Measurements from ENCODE around the gene C8G.

The C8G gene

GRCh38 chr9:136944519-136945332, at the start of gene C8G, which contains the start of gene FBXW5:
C8G (plus strand) TSS chr9:136945243; CDS start chr9:136945321, 78 bp downstream.
FBXW5 (minus strand) TSS chr9:136944738; CDS start chr9:136944083, 655 bp downstream.
- peak; percentile 91 to 93 (median 92) for DNase-seq (ENCODE audit: low read depth in 4 of 4, low spot score in 1 of 4)

GRCh38 chr9:136896027-136896426, 49.0 kb upstream of the C8G start:
- no peak for DNase-seq (ENCODE audit: low read depth in 4 of 4, low spot score in 1 of 4)

DNA sequence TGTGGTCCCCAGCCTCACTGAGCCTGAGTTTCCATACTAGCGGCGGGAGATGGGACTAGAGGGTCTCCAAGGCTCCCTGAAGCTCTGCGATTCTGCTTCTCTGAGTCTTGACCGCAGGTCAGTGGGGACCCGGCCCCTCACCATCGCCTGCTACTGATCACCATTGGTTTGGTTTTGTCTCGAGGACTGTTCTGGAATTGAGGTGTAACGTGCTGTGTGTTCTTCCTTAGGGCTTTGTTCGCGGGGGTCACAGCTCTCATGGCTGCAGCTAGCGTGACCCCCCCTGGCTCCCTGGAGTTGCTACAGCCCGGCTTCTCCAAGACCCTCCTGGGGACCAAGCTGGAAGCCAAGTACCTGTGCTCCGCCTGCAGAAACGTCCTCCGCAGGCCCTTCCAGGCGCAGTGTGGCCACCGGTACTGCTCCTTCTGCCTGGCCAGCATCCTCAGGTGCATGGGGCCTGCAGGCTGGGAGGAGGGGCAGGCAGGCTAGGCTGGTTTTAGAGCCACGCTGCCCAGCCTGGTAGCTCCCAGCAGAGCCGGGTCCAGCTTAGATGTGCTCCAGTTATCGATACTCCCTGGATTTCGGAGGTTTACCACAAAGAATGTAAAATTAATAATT, 46.5 kb upstream of the C8G start:
- DNase-seq (ENCODE audit: low read depth in 4 of 4, low spot score in 1 of 4), result no peak

DNA sequence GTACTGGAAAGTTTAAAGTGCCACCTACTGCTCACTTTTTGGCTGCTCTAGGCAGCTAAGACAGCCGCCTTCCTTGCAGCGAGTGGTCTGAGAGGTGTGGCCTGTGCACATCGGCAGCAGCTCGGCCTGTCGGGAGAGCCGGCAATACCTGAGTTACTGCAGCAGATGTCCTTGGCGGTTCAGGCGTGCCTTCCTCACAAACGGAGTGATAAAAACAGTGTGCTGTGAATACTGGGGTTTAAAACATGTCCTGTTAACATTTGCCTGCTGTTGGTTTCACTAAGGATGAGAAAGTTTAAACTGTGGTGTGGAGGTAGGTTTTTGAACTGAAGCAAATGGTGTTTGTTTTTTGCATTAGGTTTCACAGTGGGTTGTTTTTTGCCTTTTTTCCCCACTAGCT, 45.8 kb upstream of the C8G start:
- DNase-seq (ENCODE audit: low read depth in 4 of 4, low spot score in 1 of 4), result no peak

GRCh38 chr9:136900556-136900955, 44.5 kb upstream of the C8G start:
- DNase-seq (ENCODE audit: low read depth in 4 of 4, low spot score in 1 of 4), result no peak

- no peak for DNase-seq (ENCODE audit: low read depth in 4 of 4, low spot score in 1 of 4)
These were observed 44.0 kb upstream of the C8G start for GRCh38 chr9:136900988-136901515.

- peak; percentile 47 to 75 (median 54) for DNase-seq (ENCODE audit: low read depth in 4 of 4, low spot score in 1 of 4)
These were observed 43.4 kb upstream of the C8G start for GRCh38 chr9:136901516-136902258.

- DNase-seq (ENCODE audit: low read depth in 4 of 4, low spot score in 1 of 4), result peak; percentile 57 to 86 (median 72)
These were observed 42.7 kb upstream of the C8G start for GRCh38 chr9:136902259-136902821.

DNA sequence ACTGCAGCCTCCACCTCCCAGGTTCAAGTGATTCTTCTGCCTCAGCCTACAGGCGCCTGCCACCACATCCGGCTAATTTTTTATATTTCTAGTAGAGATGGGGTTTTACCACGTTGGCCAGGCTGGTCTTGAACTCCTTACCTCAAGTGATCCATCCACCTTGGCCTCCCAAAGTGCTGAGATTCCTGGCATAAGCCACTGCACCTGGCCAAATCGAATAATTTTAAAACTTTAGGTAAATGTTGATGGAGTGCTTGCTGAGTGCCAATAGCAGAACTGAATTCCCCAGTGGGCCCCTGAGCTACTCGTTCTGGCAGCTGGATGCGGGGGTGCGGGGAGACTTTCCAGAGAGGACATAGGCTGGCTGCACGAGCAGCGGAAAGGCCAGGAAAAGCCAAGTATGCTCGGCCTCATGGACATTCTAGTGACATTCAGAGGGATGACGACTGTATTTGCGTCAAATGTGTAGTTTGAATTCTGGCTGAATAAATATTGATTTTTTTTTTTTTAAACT, 41.9 kb upstream of the C8G start:
- DNase-seq (ENCODE audit: low read depth in 4 of 4, low spot score in 1 of 4), result no peak

GRCh38 chr9:136906266-136906665, 38.8 kb upstream of the C8G start:
- no peak for DNase-seq (ENCODE audit: low read depth in 4 of 4, low spot score in 1 of 4)

GRCh38 chr9:136907011-136907914, 37.8 kb upstream of the C8G start:
- DNase-seq (ENCODE audit: low read depth in 4 of 4, low spot score in 1 of 4), result no peak

GRCh38 chr9:136910197-136910900, 34.7 kb upstream of the C8G start:
- no peak for DNase-seq (ENCODE audit: low read depth in 4 of 4, low spot score in 1 of 4)

DNA sequence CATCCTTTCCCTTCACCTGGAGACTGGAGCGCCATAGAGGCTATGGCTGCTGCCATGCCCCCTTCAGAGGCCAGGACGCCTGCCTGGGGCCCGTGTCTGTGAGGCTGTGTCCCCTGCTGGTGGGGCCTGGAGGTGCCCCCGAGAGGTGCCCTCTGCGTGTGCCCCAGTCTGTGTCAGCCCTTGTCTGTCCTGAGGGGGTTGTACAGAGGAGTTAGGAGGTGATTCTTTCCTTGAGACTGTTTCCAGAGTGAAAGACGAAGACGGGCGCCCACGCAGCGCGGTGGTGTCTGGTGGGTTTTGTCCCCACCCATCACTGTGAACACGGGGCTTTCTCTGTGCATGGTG, 34.2 kb upstream of the C8G start:
- no peak for DNase-seq (ENCODE audit: low read depth in 4 of 4, low spot score in 1 of 4)

DNA sequence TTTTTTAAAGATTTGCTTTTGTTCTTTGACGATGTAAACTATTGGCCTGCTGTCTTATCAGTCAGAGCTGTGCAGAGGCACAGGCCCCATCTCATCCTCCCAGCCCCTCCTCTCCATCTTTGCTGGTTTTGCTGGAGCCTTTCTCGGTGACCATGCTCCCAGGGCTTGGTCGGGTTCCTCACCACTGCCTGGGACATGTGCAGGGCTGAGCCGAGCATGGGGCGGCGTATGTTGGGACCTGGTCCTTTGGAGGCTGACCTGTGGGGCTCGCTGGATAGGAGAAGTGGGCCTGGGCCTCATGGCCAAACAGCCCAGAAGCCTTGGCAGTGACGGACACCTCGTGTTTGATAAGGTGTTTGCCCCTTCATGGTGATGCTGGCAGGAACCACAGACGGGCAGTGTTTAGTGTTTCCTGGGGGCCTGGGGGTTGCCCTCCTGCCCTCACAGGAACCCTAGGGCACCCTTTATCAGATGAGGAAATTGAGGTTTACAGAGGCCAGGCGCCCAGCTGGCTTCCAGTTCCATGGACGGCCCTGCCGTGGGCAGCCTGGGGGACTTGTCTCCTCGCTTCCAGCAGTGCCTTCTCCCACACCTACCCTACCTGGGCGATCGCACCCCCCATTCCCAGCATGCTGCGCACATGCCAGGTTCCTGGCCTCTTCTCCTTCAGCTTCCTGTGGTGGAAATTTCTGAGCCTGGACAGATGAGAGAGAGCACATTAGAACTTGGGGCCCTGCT, 31.2 kb upstream of the C8G start:
- no peak for DNase-seq (ENCODE audit: low read depth in 4 of 4, low spot score in 1 of 4)

GRCh38 chr9:136915632-136916329, 29.3 kb upstream of the C8G start:
- DNase-seq (ENCODE audit: low read depth in 4 of 4, low spot score in 1 of 4), result no peak

DNA sequence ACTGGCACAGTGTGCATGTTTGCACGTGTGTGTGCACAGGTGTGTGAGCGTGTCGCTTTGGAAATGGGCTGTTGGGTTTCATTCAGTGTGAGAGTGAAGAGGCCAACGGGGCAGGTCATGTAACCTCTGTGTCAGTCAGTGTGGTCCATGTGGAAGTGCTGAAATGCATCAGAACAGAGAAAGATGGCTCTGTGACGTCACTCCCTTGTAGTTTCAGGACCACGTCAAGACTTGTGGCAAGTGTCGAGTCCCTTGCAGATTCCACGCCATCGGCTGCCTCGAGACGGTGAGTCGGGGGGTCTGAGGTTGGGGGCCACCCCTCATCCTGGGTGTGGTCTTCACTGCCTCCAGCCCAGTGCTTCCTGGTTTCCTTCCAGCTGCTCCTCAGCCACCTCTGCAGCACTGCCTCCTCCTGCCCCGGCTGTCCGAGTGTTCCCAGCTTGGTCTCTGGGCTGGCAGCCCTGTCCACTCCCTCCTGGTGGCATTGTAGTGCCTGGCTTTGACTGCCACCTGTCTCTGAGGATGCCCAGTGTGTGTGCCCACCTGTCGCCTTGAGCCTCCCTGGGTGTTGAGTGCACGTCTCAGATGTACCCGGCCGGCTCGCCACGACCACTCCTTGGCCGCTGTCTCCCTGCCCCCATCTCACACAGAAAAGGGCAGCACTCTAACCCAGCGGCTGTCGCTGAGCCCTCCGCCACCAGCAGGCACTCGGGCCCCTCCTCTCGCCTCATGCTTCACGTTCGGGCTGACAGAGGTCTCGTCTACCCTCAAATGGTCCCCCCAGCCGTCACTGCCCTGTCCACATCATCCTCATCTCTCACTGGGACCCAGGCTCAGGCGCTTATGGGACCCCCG, 28.5 kb upstream of the C8G start:
- DNase-seq (ENCODE audit: low read depth in 4 of 4, low spot score in 1 of 4), result no peak

GRCh38 chr9:136917902-136918301, 27.1 kb upstream of the C8G start:
- no peak for DNase-seq (ENCODE audit: low read depth in 4 of 4, low spot score in 1 of 4)

All from stimulated activated CD4-positive, alpha-beta T cell treated with anti-CD3 and anti-CD28 coated beads, Interleukin-1b, Interleukin-23, amount 100 ng/mL, for 24 hours (primary cell).